Bronchial epithelial cell (primary cell): Measurements from ENCODE around the gene TMEM207. TPM values are rescaled to one million over a fixed set of nuclear protein-coding genes. Genes with fewer than 3 reads are reported as not detected.

ENCODE experiments used
- DNase-seq: peaks from one replicate; pipeline ENCODE4 v3.0.0-alpha.2; 2010; ENCODE audit warnings: low read depth
- FAIRE-seq: peaks from 2 replicates; lab custom pipeline; 2011; peaks lifted over from hg19 to GRCh38; lab: Jason Lieb, UNC
- H3K27me3 ChIP-seq: 2 replicates; pipeline ENCODE4 v1.5.1; 2011; ENCODE audit warnings: low read length; ENCODE audit not compliant: control insufficient read depth, insufficient read depth
- H3K36me3 ChIP-seq: 2 replicates; pipeline ENCODE4 v1.5.1; 2011; ENCODE audit warnings: low read length; ENCODE audit not compliant: control insufficient read depth, insufficient read depth
- H3K4me3 ChIP-seq: 2 replicates; pipeline ENCODE4 v1.5.1; 2011; ENCODE audit warnings: mild to moderate bottlenecking, low read depth, low read length, control low read depth
- total RNA-seq: library from RNA; depleted of rRNA; stranded (reverse); fragments of >200 nt; gene quantifications from 2 replicates; pipeline ENCODE4 v1.2.1, GENCODE V29; 2014
- TF ChIP-seq, protein P1 (sequence below): IDR thresholded peaks from 2 replicates; pipeline ENCODE4 v1.5.1; 2011; ENCODE audit warnings: mild to moderate bottlenecking, moderate library complexity, low read length, control low read depth, inconsistent platforms; ENCODE audit not compliant: insufficient read depth, severe bottlenecking

TMEM207 gene
- total RNA-seq: not detected in 2 replicates

DNA sequence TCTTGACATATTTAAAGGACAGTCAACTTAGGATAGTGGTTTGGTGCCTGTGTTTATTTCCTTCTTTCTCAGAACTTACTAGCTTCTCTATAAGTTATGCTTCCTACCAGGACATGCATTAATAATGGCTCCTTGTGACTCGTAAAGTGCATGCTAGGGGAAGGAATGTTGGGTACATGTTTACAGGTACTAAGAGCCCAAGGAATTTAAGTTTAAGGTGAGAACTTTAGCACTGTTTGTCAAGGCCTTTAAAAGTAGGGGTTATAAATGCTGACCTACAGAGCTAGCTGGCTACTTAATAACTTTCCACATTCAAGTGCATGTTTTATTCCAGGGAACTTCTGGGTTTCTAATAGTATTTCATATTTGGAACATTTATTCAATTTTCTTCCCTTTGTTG lies at the start of gene TMEM207:
Gene TMEM207, minus strand, starts transcription at position 101 of the 400 bp plus-strand sequence. Its CDS starts 92 bp downstream, at position 9.
- Histone ChIP-seq H3K27me3 (no peaks in the 10 kb centered on the region), H3K36me3 (no peaks in the 10 kb centered on the region), H3K4me3 (no peak within 1 kb of the TSS)
- FAIRE-seq: peak; percentile 62
- DNase-seq: peak; percentile 21
- TF ChIP-seq, protein P1, sequence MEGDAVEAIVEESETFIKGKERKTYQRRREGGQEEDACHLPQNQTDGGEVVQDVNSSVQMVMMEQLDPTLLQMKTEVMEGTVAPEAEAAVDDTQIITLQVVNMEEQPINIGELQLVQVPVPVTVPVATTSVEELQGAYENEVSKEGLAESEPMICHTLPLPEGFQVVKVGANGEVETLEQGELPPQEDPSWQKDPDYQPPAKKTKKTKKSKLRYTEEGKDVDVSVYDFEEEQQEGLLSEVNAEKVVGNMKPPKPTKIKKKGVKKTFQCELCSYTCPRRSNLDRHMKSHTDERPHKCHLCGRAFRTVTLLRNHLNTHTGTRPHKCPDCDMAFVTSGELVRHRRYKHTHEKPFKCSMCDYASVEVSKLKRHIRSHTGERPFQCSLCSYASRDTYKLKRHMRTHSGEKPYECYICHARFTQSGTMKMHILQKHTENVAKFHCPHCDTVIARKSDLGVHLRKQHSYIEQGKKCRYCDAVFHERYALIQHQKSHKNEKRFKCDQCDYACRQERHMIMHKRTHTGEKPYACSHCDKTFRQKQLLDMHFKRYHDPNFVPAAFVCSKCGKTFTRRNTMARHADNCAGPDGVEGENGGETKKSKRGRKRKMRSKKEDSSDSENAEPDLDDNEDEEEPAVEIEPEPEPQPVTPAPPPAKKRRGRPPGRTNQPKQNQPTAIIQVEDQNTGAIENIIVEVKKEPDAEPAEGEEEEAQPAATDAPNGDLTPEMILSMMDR: no peak

DNA sequence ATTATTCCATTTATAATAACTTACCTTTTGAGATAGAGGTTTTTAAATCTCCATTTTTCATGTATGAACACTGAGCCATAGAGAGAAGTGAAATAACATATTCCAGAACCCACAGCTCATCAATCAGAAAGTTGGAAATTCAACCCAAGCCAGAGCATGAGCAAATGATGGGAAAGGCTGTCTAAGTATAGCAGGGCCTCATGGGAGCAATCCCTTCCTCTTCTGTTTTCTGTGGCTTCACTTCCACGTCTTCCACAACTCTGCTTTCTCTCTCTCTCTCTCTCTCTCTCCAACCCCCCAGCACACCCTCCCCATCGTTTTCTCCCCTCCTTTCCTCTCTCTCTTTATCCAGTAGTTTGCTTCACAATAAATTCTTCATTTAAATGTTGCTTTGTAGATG lies 49.4 kb upstream of the TMEM207 start:
- H3K36me3 ChIP-seq: no peaks in the 10 kb centered on the region
- DNase-seq (no peak), FAIRE-seq (no peak)
- no peak overlapping the region for H3K4me3 ChIP-seq
- H3K27me3 ChIP-seq: peaks cover 2% of the 10 kb centered on the region
- TF ChIP-seq, protein P1: no peak

DNA sequence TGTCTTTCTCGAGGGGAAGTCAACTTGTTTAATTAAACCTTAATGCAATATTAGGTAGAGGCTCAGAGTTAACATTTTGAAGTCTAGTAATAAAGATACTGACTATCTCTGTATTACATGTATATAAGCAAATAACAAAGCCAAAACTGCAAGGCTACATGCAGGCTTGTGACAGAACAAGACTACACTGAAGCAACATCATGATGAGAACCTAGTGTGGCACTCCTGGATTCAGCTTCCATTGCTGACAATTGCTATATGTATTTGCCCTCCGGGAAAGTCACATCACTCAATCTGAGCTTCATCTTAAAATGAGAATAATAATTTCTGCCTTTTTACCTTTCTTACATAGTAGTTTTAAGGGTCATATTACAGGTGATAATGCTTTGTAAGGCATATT lies 48.6 kb upstream of the TMEM207 start:
- no peak for DNase-seq
- no peak overlapping the region for H3K4me3 ChIP-seq
- H3K36me3 ChIP-seq: no peaks in the 10 kb centered on the region
- peaks cover 2% of the 10 kb centered on the region for H3K27me3 ChIP-seq
- no peak for FAIRE-seq
- TF ChIP-seq, protein P1: no peak

DNA sequence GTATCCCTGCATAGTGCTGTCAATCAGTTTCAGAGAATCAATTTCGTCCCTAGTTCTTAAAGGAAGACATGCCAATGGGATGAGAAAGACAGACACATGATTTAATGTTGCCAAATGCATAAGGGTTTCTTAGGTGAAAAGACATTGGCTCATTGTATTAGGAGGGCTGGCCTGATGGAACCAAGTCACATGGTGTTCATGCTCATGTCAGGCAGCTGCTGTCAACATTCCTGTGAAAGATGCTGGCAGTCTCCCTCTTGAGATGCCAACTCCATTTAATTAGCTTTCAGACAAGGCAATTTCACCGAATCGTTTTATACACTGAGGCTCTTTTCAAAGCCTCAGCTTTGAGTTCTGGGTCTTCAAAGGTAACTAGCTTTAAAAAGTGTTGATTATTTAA lies 48.1 kb upstream of the TMEM207 start:
- TF ChIP-seq, protein P1: no peak
- no peak overlapping the region for H3K4me3 ChIP-seq
- FAIRE-seq (no peak), DNase-seq (peak; percentile 55)
- H3K36me3 ChIP-seq: no peaks in the 10 kb centered on the region
- peaks cover 2% of the 10 kb centered on the region for H3K27me3 ChIP-seq

DNA sequence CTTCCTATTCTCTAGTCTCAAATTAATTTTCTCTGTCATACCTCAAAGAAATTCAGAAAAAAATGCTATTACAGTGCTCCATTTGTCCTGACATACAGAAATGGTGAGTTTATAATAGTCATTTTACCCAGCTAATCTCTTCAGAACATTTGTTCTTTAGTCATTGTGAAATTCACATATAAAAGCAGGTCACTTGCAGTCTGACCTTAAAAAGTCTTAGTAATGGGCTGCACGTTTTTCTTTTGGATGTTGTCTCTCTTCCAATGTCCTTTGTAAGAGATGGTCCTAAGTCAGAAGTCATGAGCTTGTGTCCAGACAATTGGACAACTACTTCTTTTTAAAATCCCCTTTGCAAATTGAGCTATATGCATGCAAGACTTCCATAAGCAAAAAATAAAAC lies 47.2 kb upstream of the TMEM207 start:
- DNase-seq (no peak), FAIRE-seq (no peak)
- H3K27me3 ChIP-seq: peaks cover 2% of the 10 kb centered on the region
- no peak overlapping the region for H3K4me3 ChIP-seq
- no peaks in the 10 kb centered on the region for H3K36me3 ChIP-seq
- TF ChIP-seq, protein P1: no peak

DNA sequence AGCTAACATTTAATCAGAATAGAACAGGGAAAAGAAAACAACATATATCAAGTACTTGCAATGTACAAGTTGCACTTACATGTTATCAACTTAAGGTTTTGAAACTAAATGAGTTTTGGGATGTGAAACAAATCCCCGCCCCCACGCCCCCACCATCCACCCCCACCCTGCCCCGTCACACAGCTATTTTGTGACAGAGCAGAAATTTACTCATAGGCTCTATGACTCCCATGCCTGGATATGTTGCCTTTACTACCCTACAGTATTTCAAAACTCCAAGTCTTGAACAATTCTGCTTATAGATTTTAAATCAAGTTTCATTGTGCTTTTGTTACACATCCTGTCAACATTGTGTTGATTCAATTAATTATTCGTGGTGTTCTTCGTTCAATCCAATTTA lies 46.1 kb upstream of the TMEM207 start:
- Histone ChIP-seq H3K4me3 (no peak overlapping the region), H3K27me3 (peaks cover 2% of the 10 kb centered on the region), H3K36me3 (no peaks in the 10 kb centered on the region)
- DNase-seq (peak; percentile 65), FAIRE-seq (no peak)
- TF ChIP-seq, protein P1: no peak
